ENCODE measurements around the gene SEH1L.

The SEH1L gene

DNA sequence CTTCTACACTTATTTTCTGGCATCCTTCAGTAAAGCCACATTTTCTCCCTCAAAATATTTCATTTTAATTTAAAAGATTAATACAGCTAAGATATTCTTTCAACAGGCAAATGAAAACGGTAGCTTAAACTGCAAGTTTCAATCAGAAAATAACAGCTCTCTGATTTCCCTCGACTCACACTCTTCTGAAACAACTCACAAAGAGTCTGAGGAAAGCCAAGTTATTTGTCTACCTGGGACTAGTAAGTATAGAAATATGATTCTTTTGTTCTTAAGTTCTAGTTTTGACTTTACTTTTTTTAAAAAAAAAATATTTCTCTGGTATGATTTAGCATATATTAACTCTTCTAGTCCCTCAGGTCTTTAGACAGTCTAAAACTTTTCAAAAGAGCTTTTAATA lies 70.6 kb downstream of the SEH1L start:
- DNase-seq (ENCODE audit: extremely low spot score): no peak
- ChIA-PET CTCF (interaction anchor here (1.0 to 1.1 kb wide), 2 partner anchors 10 to 18 kb away, joined by 3 read pairs; no protein-coding TSS in a partner anchor), POLR2A (no interaction called here)
- TF ChIP-seq, protein P1, sequence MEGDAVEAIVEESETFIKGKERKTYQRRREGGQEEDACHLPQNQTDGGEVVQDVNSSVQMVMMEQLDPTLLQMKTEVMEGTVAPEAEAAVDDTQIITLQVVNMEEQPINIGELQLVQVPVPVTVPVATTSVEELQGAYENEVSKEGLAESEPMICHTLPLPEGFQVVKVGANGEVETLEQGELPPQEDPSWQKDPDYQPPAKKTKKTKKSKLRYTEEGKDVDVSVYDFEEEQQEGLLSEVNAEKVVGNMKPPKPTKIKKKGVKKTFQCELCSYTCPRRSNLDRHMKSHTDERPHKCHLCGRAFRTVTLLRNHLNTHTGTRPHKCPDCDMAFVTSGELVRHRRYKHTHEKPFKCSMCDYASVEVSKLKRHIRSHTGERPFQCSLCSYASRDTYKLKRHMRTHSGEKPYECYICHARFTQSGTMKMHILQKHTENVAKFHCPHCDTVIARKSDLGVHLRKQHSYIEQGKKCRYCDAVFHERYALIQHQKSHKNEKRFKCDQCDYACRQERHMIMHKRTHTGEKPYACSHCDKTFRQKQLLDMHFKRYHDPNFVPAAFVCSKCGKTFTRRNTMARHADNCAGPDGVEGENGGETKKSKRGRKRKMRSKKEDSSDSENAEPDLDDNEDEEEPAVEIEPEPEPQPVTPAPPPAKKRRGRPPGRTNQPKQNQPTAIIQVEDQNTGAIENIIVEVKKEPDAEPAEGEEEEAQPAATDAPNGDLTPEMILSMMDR (IDR thresholded peaks at IDR 0.05; ENCODE audit: control extremely low read depth, extremely low read depth, low read depth, missing control alignments): no peak

DNA sequence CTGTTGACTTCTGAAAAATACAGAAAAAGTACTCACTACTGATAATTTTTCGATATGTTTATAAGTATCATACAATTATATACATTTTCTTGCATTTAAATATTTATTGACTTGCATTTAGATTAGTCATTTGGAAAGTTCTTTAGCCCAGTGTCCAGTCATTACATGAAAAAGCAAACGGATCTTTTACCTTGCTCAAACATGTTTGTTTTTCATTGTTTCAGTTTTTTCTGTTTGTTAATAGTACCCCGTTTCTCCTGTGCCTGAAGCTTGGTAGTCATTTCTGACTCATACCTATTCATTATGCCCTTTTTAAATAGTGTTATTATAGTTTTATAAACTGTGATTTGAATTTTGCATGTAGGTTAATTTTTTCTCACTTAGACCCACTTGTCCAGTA lies 71.5 kb downstream of the SEH1L start:
- ChIA-PET POLR2A (no interaction called here), CTCF (no interaction called here)
- DNase-seq (ENCODE audit: extremely low spot score): no peak
- TF ChIP-seq, protein P1 (IDR thresholded peaks at IDR 0.05; ENCODE audit: control extremely low read depth, extremely low read depth, low read depth, missing control alignments): no peak

DNA sequence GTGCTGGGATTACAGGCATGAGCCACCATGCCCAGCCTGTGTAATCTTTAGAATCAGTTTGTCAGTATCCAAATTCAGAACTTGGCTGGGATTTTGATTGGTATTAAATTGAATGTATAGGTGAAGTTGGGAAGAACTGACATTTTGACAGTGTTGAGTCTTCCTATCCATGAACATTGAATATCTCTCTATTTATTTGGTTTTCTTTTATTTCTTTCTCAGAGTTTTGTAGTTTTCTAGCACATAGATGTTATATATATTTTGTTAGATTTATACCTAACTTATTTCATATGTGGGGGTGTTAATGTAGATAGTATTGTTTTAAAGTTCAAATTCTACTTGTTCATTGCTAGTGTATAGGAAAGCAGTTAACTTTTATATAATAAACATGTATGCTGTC lies 74.8 kb downstream of the SEH1L start:
- ChIA-PET CTCF (no interaction called here), POLR2A (no interaction called here)
- TF ChIP-seq, protein P1 (IDR thresholded peaks at IDR 0.05; ENCODE audit: control extremely low read depth, extremely low read depth, low read depth, missing control alignments): no peak
- no peak for DNase-seq (ENCODE audit: extremely low spot score)

DNA sequence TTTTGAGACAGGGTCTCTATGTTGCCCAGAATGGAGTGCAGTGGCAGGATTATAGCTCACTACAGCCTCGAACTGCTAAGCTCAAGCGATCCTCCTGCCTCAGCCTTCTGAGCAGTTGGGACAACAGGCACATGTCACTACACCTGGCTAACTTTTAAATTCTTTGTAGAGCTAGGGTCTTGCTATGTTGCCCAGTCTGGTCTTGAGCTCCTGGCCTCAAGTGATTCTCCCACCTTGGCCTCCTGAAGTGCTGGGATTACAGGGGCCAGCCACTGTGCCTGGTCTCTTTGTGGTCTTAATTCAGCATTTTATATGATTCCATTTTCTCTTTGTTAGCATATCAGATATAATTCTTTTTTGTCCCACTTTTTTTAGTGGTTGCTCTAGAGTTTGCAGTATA lies 77.4 kb downstream of the SEH1L start:
- no peak for DNase-seq (ENCODE audit: extremely low spot score)
- ChIA-PET POLR2A (no interaction called here), CTCF (interaction anchor here (0.8 to 1.6 kb wide), 4 partner anchors 12 to 56 kb away, joined by 3 to 4 read pairs (median 3); no protein-coding TSS in a partner anchor)
- TF ChIP-seq, protein P1 (IDR thresholded peaks at IDR 0.05; ENCODE audit: control extremely low read depth, extremely low read depth, low read depth, missing control alignments): no peak

DNA sequence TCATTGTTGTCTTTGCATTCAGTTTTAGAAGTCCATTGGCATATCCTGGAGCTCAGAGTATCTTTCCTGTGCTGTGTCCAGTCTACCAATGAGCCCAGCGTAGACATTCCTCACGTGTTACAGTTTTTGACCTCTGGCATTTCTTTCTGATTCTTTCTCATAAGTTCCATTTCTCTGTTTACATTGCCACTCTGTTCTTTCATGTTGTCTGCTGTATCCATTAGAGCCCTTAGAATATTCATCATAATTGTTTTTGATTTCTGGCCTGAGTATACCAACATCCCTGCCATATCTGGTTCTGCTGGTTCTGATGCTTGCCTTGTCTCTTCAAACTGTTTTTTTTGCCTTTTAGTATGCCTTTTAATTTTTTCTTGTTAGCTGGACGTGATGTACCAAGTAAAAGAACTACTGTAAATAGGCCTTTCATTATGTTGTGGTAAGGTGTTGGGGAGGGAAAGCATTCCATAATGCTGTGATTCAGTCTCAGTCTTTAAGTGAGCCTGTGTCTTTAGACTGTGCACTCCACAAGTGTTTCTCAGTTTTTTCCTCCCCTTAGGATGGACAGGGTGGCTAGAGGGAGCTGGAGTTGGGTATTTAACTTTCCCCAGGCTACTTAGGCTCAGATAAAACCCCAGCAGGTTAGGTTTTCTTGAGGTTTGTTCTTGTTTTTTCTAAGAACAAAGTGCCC lies 78.9 kb downstream of the SEH1L start:
- no peak for DNase-seq (ENCODE audit: extremely low spot score)
- TF ChIP-seq, protein P1 (IDR thresholded peaks at IDR 0.05; ENCODE audit: control extremely low read depth, extremely low read depth, low read depth, missing control alignments): no peak
- ChIA-PET CTCF (interaction anchor here (1.0 kb wide), 1 partner anchor 12 kb away, joined by 3 read pairs; no protein-coding TSS in a partner anchor), POLR2A (no interaction called here)

DNA sequence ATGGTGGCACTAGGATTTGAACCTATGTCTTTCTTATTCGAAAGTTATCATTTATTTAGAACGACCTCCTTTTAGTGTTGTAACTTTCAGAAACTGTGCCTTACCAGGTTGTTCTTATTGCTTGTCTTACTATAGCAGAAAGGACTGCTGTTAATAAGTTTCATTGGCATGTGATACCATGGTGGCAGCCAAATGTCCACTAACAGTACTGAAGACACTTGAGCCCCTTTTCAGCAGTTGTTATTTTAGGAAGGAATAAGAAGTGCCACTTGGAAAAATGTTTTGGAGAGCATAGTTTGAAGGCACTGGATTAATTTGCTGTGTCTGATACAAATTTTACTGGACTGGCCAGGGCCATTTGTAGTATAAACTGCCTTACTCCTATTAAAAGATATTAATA lies 81.1 kb downstream of the SEH1L start:
- no peak for DNase-seq (ENCODE audit: extremely low spot score)
- ChIA-PET POLR2A (no interaction called here), CTCF (interaction anchor here (1.0 kb wide), 1 partner anchor 11 kb away, joined by 3 read pairs; no protein-coding TSS in a partner anchor)
- TF ChIP-seq, protein P1 (IDR thresholded peaks at IDR 0.05; ENCODE audit: control extremely low read depth, extremely low read depth, low read depth, missing control alignments): no peak
